Psoas muscle (tissue), 8 donors: ENCODE results near the gene CCDC70. TPM values are rescaled to one million over a fixed set of nuclear protein-coding genes. Genes with fewer than 3 reads are reported as not detected.

Source experiments
- ATAC-seq, 4 donors: fragments of 200-7000 bp; cut with Tn5 transposase; one replicate each; pipeline ENCODE4 v1.9.1; 2020; ENCODE audit warnings: moderate library complexity in 3 of 4, mild to moderate bottlenecking in 2 of 4
- DNase-seq, 2 donors: peaks; one replicate each; pipeline ENCODE4 v3.0.0-alpha.2; 2020
- H3K27ac ChIP-seq: fragments of 200-600 bp; one replicate; pipeline ENCODE4 v1.8.0; 2022
- H3K27me3 ChIP-seq, 3 donors: fragments of 200-600 bp in 1 of 3; one replicate each; pipeline versions ENCODE4 v1.6.1 to v1.8.0; 2013 to 2022; ENCODE audit warnings: low read length in 2 of 3, mild to moderate bottlenecking in 2 of 3, moderate library complexity in 1 of 3; ENCODE audit not compliant: insufficient read depth in 3 of 3
- H3K36me3 ChIP-seq, 2 donors: fragments of 200-600 bp in 1 of 2; one replicate each; pipeline versions ENCODE4 v1.6.1 to v1.8.0; 2013 to 2022; ENCODE audit warnings: low read depth in 1 of 2, mild to moderate bottlenecking in 1 of 2, moderate library complexity in 1 of 2; ENCODE audit not compliant: insufficient read depth in 1 of 2
- H3K4me1 ChIP-seq: fragments of 200-600 bp; one replicate; pipeline ENCODE4 v1.8.0; 2022
- H3K4me3 ChIP-seq: fragments of 200-600 bp; one replicate; pipeline ENCODE4 v1.8.0; 2022; ENCODE audit warnings: mild to moderate bottlenecking
- H3K9me3 ChIP-seq: fragments of 200-600 bp; one replicate; pipeline ENCODE4 v1.8.0; 2022
- CTCF ChIP-seq: fragments of 200-600 bp; IDR thresholded peaks from one replicate; pipeline ENCODE4 v1.8.0; 2022; ENCODE audit warnings: antibody characterized with exemption
- WGBS, 3 donors: extraction: QIAGEN DNeasy Blood & Tissue Kit; methylation state at CpG; one replicate each; pipeline versions ENCODE4 v1.1.6 to v1.1.7; 2013; 5-methylcytosine and 5-hydroxymethylcytosine counted together
- intact Hi-C, 2 donors: fragments of 100-400 bp; cut with DNase I; formaldehyde crosslinking; loops; one replicate each; pipeline versions ENCODE4 v1.11.0 to v1.14.2; 2022
- polyA plus RNA-seq, 3 donors: library from polyadenylated mRNA; stranded (reverse); fragments of 200-250 nt; gene quantifications; one replicate each; pipeline ENCODE4 v1.2.3, GENCODE V29; 2013
- total RNA-seq, 4 donors: library from RNA; stranded (reverse); fragmentation: NEBNext Ultra II Directional in 2 of 4; extraction: Animal tissue kit (Norgen Biotek cat#: 25700) in 2 of 4; gene quantifications; one replicate each; pipeline versions ENCODE4 v1.2.1 to v1.2.4, GENCODE V29; 2021 to 2023
- donor health status: healthy with polysubstance abuse.
- donor health status: DM: no; HTN: no; CAD: no; lungs with moderate emphysema.
- donor health status: Bipolar disorder and iron deficiency.
- donor health status: healthy.
- donor health status: DM: yes; HTN: yes; CAD: no.
- donor health status: DM: no; HTN: no; CAD: no.
- donor health status: DM: no; HTN: no; CAD: no.
- donor health status: DM: yes; HTN: yes; CAD: no.

The CCDC70 gene
- total and polyA plus RNA-seq, 7 donors, result not detected

GRCh38 chr13:51870616-51871015 lies 8.8 kb downstream of the CCDC70 start:
- WGBS, 3 donors, result 72% methylated on average over 3 of the region's 3 CpGs
- Histone ChIP-seq H3K27ac (no peak overlapping the region), H3K4me1 (no peaks in the 10 kb centered on the region), H3K9me3 (no peaks in the 10 kb centered on the region), H3K4me3 (no peak overlapping the region), H3K36me3 (no peaks in the 10 kb centered on the region), H3K27me3 (no peaks in the 10 kb centered on the region)
- no peak for TF ChIP-seq CTCF
- DNase-seq (no peak), ATAC-seq (no peak)
- intact Hi-C loops, result no loop called here

GRCh38 chr13:51873117-51873798 lies 11.5 kb downstream of the CCDC70 start:
- WGBS, 3 donors, result 79 to 84% (median 80%) methylated on average over 6 of the region's 6 CpGs
- no peaks in the 10 kb centered on the region for H3K4me1 ChIP-seq
- no peak overlapping the region for H3K4me3 ChIP-seq
- H3K36me3 ChIP-seq, result no peaks in the 10 kb centered on the region
- TF ChIP-seq CTCF, result no peak
- DNase-seq (no peak), ATAC-seq (no peak)
- H3K27ac ChIP-seq, result no peak overlapping the region
- H3K9me3 ChIP-seq, result no peaks in the 10 kb centered on the region
- no peaks in the 10 kb centered on the region for H3K27me3 ChIP-seq
- intact Hi-C loops, result no loop called here

- intact Hi-C loops, result no loop called here
- 80 to 94% (median 92%) methylated on average over 1 of the region's 1 CpG for WGBS, 3 donors
These were observed 12.1 kb downstream of the CCDC70 start for GRCh38 chr13:51873837-51874236.

GRCh38 chr13:51874651-51875050 lies 12.9 kb downstream of the CCDC70 start:
- Histone ChIP-seq H3K9me3 (no peaks in the 10 kb centered on the region), H3K4me1 (no peaks in the 10 kb centered on the region), H3K36me3 (no peaks in the 10 kb centered on the region), H3K4me3 (no peak overlapping the region), H3K27ac (no peak overlapping the region), H3K27me3 (no peaks in the 10 kb centered on the region)
- no peak for TF ChIP-seq CTCF
- WGBS, 3 donors, result 78 to 80% (median 80%) methylated on average over 11 of the region's 11 CpGs
- intact Hi-C loops, result no loop called here
- ATAC-seq (no peak), DNase-seq (no peak)

More at GRCh38 chr13:51873837-51874236, 12.1 kb downstream of the CCDC70 start:
- TF ChIP-seq CTCF, result no peak
- no peak overlapping the region for H3K4me3 ChIP-seq
- H3K4me1 ChIP-seq, result no peaks in the 10 kb centered on the region
- no peaks in the 10 kb centered on the region for H3K27me3 ChIP-seq
- no peak for ATAC-seq
- no peak overlapping the region for H3K27ac ChIP-seq
- no peak for DNase-seq
- no peaks in the 10 kb centered on the region for H3K36me3 ChIP-seq
- H3K9me3 ChIP-seq, result no peaks in the 10 kb centered on the region

- ATAC-seq (no peak), DNase-seq (no peak)
- no peak overlapping the region for H3K4me3 ChIP-seq
- no peaks in the 10 kb centered on the region for H3K4me1 ChIP-seq
- no peaks in the 10 kb centered on the region for H3K36me3 ChIP-seq
- intact Hi-C loops, result loop anchor here in 1 of 2 donors (1.0 kb wide), 1 partner anchor 33 kb away; no protein-coding TSS in a partner anchor
- H3K27ac ChIP-seq, result no peak overlapping the region
- WGBS, 3 donors, result 83 to 85% (median 85%) methylated on average over 4 of the region's 4 CpGs
- no peak for TF ChIP-seq CTCF
- H3K27me3 ChIP-seq, result no peaks in the 10 kb centered on the region
- H3K9me3 ChIP-seq, result no peaks in the 10 kb centered on the region
These were observed 17.4 kb downstream of the CCDC70 start for GRCh38 chr13:51879133-51879532.
